GM18508 (cell line): Measurements from ENCODE around the gene GRID2IP.
"Not testable (repeated sequence)": the region's sequence is repeated elsewhere in the genome, so short reads cannot be mapped to it uniquely, and the experiment has no call there.

Experiments
- ATAC-seq: cut with Tn5 transposase; IDR thresholded peaks from one replicate; pipeline ENCODE4 v1.9.1; 2021; ENCODE audit warnings: moderate number of reproducible peaks; ENCODE audit not compliant: insufficient read depth, unreplicated experiment

The GRID2IP gene

GRCh38 chr7:6551016-6551511 is at the start of gene GRID2IP:
TSS of gene GRID2IP (minus strand) at chr7:6551461. CDS start at chr7:6551436, 25 bp downstream.
- ATAC-seq, result no peak

GRCh38 chr7:6600093-6600492 is 48.8 kb upstream of the GRID2IP start:
- ATAC-seq, result no peak

- peak; percentile 8 for ATAC-seq
Observed at GRCh38 chr7:6590645-6591110, 39.4 kb upstream of the GRID2IP start.

GRCh38 chr7:6589829-6590644 is 38.8 kb upstream of the GRID2IP start, which contains the start of gene INTS15:
TSS of gene INTS15 (plus strand) at chr7:6590021. CDS start at chr7:6590284, 263 bp downstream.
- peak; percentile 56 for ATAC-seq

GRCh38 chr7:6589151-6589828 is 38.0 kb upstream of the GRID2IP start:
- no peak for ATAC-seq

GRCh38 chr7:6588566-6588965 is 37.3 kb upstream of the GRID2IP start:
- ATAC-seq, result no peak

- not testable (repeated sequence) for ATAC-seq
Observed at GRCh38 chr7:6585746-6586432, 34.6 kb upstream of the GRID2IP start.

GRCh38 chr7:6579446-6579845 is 28.2 kb upstream of the GRID2IP start:
- ATAC-seq, result no peak

GRCh38 chr7:6578114-6579084 is 27.1 kb upstream of the GRID2IP start:
- ATAC-seq, result no peak

GRCh38 chr7:6577369-6578113 is 26.3 kb upstream of the GRID2IP start, which contains the start of gene ZDHHC4:
TSS of gene ZDHHC4 (plus strand) at chr7:6577454. CDS start at chr7:6580562, 3,108 bp downstream.
- ATAC-seq, result peak; percentile 80

- not testable (repeated sequence) for ATAC-seq
Observed at GRCh38 chr7:6576867-6577368, 25.7 kb upstream of the GRID2IP start.

- no peak for ATAC-seq
Observed at GRCh38 chr7:6576024-6576866, 25.0 kb upstream of the GRID2IP start.

GRCh38 chr7:6575281-6576023 is 24.2 kb upstream of the GRID2IP start:
- no peak for ATAC-seq

- no peak for ATAC-seq
Observed at GRCh38 chr7:6571160-6571779, 20.0 kb upstream of the GRID2IP start.

- ATAC-seq, result no peak
Observed at GRCh38 chr7:6567886-6568285, 16.6 kb upstream of the GRID2IP start.

- ATAC-seq, result no peak
Observed at GRCh38 chr7:6565655-6566054, 14.4 kb upstream of the GRID2IP start.
